Measurements from ENCODE around the gene MRM3. TPM values are rescaled to one million over a fixed set of nuclear protein-coding genes. Genes with fewer than 3 reads are reported as not detected.

The MRM3 gene
- total and polyA plus RNA-seq, 10 donors: 13.5 to 23.1 (median 17.1) TPM

DNA sequence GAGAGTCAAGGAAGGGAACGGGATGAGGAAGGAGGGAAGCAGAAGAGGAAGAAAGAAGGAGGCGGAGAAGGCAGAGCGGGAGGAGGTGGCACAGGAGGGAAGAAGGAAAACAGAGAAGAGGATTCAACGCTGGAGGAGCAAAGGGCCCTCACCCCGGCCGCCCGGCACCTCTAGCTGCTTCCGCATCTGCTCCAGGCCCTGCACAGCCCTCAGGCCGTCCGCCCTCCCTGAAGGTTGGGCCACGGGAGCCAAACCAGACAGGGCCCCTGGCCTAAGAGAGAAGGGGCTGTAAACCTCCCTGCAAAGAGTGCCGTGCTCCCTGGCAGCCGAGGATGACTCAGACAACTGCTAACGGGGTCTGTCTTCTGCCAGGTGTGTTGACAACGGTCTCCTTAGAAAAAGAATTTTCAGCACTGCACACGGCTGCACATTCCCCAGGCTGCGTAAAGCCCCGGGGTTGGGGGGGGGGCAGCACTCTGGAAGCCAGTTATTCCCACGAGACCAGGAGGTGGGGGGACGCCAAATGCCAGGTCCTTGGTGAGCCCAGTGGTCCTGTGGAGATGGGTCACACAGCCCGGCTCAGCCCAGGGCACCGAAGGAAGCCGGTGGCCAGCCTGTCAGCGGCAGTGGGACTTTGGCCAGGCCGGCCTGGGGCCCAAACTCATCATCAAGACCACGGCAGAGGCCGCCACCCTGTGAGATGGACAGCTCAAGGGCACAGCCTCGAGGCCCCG is 29.1 kb downstream of the MRM3 start:
- no peak overlapping the region for H3K27ac ChIP-seq
- H3K27me3 ChIP-seq (replicated peaks in 1 of 7): peaks cover 0 to 9% (median 0%) of the 10 kb centered on the region in 7 donors
- intact Hi-C loops (cut with DNase I; ENCODE audit: low total_unique reads): no loop called here
- H3K4me1 ChIP-seq: no peaks in the 10 kb centered on the region
- H3K9me3 ChIP-seq: no peaks in the 10 kb centered on the region
- 70 to 84% (median 83%) methylated on average over 21 to 29 of the region's 29 CpGs for WGBS, 5 donors
- H3K4me3 ChIP-seq: no peak overlapping the region
- peaks cover 0 to 17% (median 0%) of the 10 kb centered on the region in 6 donors for H3K36me3 ChIP-seq
- no peak for DNase-seq
- TF ChIP-seq POLR2AphosphoS5 (IDR thresholded peaks at IDR 0.05): no peak
- no peak for TF ChIP-seq POLR2A (IDR thresholded peaks at IDR 0.05)
- TF ChIP-seq, protein P1, sequence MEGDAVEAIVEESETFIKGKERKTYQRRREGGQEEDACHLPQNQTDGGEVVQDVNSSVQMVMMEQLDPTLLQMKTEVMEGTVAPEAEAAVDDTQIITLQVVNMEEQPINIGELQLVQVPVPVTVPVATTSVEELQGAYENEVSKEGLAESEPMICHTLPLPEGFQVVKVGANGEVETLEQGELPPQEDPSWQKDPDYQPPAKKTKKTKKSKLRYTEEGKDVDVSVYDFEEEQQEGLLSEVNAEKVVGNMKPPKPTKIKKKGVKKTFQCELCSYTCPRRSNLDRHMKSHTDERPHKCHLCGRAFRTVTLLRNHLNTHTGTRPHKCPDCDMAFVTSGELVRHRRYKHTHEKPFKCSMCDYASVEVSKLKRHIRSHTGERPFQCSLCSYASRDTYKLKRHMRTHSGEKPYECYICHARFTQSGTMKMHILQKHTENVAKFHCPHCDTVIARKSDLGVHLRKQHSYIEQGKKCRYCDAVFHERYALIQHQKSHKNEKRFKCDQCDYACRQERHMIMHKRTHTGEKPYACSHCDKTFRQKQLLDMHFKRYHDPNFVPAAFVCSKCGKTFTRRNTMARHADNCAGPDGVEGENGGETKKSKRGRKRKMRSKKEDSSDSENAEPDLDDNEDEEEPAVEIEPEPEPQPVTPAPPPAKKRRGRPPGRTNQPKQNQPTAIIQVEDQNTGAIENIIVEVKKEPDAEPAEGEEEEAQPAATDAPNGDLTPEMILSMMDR (IDR thresholded peaks at IDR 0.05 in 8 of 11, conservative IDR thresholded peaks at IDR 0.05 in 3 of 11): no peak

DNA sequence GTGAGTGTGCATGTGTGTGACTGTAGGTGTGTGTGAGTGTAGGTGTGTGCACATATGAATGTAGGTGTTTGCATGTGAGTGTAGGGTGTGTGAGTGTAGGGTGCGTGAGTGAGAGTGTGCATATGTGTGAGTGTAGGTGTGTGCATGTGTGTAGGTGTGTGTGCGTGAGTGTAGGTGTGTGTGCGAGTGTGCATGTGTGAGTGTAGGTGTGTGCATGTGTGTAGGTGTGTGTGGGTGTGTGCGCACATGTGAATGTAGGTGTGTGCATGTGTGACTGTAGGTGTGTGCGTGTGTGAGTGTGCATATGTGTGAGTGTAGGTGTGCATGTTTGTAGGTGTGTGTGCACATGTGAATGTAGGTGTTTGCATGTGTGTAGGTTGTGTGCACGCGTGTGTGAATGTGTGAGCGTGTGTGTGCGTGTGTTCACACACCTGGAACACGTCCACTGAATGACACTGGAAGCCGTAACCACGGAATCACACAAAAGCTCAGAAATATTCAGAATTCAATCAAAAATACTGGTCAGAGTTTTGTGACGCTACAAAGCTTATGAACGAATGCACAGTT is 30.6 kb downstream of the MRM3 start:
- intact Hi-C loops (cut with DNase I; ENCODE audit: low total_unique reads): no loop called here
- no peak overlapping the region for H3K27ac ChIP-seq
- DNase-seq: no peak
- no peak overlapping the region for H3K4me3 ChIP-seq
- no peaks in the 10 kb centered on the region for H3K4me1 ChIP-seq
- no peaks in the 10 kb centered on the region for H3K9me3 ChIP-seq
- no peak for TF ChIP-seq POLR2A (IDR thresholded peaks at IDR 0.05)
- no peak for TF ChIP-seq POLR2AphosphoS5 (IDR thresholded peaks at IDR 0.05)
- TF ChIP-seq, protein P1 (IDR thresholded peaks at IDR 0.05 in 8 of 11, conservative IDR thresholded peaks at IDR 0.05 in 3 of 11): no peak
- peaks cover 0 to 2% (median 0%) of the 10 kb centered on the region in 7 donors for H3K27me3 ChIP-seq (replicated peaks in 1 of 7)
- H3K36me3 ChIP-seq: peaks cover 0 to 20% (median 0%) of the 10 kb centered on the region in 6 donors
- WGBS, 5 donors: 90 to 97% (median 92%) methylated on average over 14 of the region's 14 CpGs

DNA sequence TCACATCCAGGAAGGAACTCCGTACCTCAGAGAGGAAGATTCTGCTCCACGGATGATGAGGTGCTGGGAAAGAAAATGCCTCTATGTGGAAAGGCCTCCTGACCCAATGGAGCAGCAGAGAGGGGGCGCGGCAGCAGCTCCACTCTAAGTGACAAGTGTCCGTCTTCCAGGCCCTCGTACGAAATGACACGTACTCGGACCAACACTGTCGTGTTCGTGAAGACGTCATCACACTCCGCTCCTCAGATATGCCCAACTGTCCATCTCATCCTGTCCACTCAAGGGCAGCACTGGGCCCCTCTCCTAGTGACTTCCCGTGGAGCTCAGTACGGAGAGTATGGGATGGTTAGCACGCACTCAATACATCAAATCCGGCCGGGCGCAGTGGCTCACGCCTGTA is 32.2 kb downstream of the MRM3 start:
- intact Hi-C loops (cut with DNase I; ENCODE audit: low total_unique reads): no loop called here
- no peak overlapping the region for H3K4me3 ChIP-seq
- no peak for DNase-seq
- TF ChIP-seq, protein P1 (IDR thresholded peaks at IDR 0.05 in 8 of 11, conservative IDR thresholded peaks at IDR 0.05 in 3 of 11): no peak
- TF ChIP-seq POLR2AphosphoS5 (IDR thresholded peaks at IDR 0.05) (no peak), POLR2A (IDR thresholded peaks at IDR 0.05) (no peak)
- 89 to 96% (median 93%) methylated on average over 20 of the region's 20 CpGs for WGBS, 5 donors
- H3K27me3 ChIP-seq (replicated peaks in 1 of 7): no peaks in the 10 kb centered on the region
- no peaks in the 10 kb centered on the region for H3K9me3 ChIP-seq
- no peaks in the 10 kb centered on the region for H3K4me1 ChIP-seq
- H3K36me3 ChIP-seq: peaks cover 0 to 34% (median 0%) of the 10 kb centered on the region in 6 donors
- H3K27ac ChIP-seq: no peak overlapping the region

DNA sequence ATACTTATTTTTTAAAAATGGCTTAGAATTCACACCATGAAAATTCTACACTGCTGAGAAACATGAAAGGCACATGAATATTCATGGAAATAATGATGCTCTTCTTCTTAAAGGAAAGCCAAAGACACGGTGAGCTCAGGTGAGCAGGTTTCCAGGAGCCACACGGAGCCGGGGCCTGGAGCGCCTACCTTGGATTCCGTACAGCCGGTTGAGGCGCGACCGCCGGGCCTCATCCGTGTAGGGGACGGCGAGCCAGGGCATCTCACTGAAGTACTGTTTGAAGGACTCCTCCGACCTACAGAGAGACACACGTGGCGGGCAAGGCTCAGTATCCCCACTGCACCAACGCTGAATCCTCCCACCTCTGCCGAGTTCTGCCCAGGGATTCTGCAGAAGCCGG is 37.1 kb downstream of the MRM3 start:
- intact Hi-C loops (cut with DNase I; ENCODE audit: low total_unique reads): no loop called here
- H3K27ac ChIP-seq: no peak overlapping the region
- peaks cover 0 to 39% (median 0%) of the 10 kb centered on the region in 6 donors for H3K36me3 ChIP-seq
- H3K9me3 ChIP-seq: no peaks in the 10 kb centered on the region
- H3K27me3 ChIP-seq (replicated peaks in 1 of 7): no peaks in the 10 kb centered on the region
- WGBS, 5 donors: 94 to 97% (median 95%) methylated on average over 18 to 19 of the region's 19 CpGs
- no peak overlapping the region for H3K4me3 ChIP-seq
- TF ChIP-seq, protein P1 (IDR thresholded peaks at IDR 0.05 in 8 of 11, conservative IDR thresholded peaks at IDR 0.05 in 3 of 11): no peak
- TF ChIP-seq POLR2AphosphoS5 (IDR thresholded peaks at IDR 0.05) (no peak), POLR2A (IDR thresholded peaks at IDR 0.05) (no peak)
- DNase-seq: no peak
- H3K4me1 ChIP-seq: no peaks in the 10 kb centered on the region

All from spleen (tissue), 11 donors.